Trophoblast cell (in vitro differentiated cells and primary cell): Measurements from ENCODE around the gene HSP90AA1.

ENCODE experiments used
- DNase-seq, 2 donors: peaks; one replicate each; pipeline ENCODE4 v3.0.0-alpha.2; 2016
- H2AFZ ChIP-seq: 2 replicates; pipeline ENCODE4 v1.6.1; 2013; ENCODE audit warnings: low read length, moderate library complexity, mild to moderate bottlenecking; ENCODE audit not compliant: insufficient read depth, poor library complexity
- H2AK5ac ChIP-seq: 2 replicates; pipeline ENCODE4 v1.6.1; 2013; ENCODE audit warnings: mild to moderate bottlenecking, low read length
- H2BK120ac ChIP-seq: 2 replicates; pipeline ENCODE4 v1.6.1; 2013; ENCODE audit warnings: low read length, mild to moderate bottlenecking, moderate library complexity; ENCODE audit not compliant: insufficient read depth, poor library complexity
- H2BK12ac ChIP-seq: 2 replicates; pipeline ENCODE4 v1.6.1; 2013; ENCODE audit warnings: mild to moderate bottlenecking, low read length, moderate library complexity
- H2BK5ac ChIP-seq: 2 replicates; pipeline ENCODE4 v1.6.1; 2013; ENCODE audit warnings: low read length, low read depth, moderate library complexity, mild to moderate bottlenecking; ENCODE audit not compliant: poor library complexity
- H3K14ac ChIP-seq: 2 replicates; pipeline ENCODE4 v1.6.1; 2013; ENCODE audit warnings: mild to moderate bottlenecking, low read length
- H3K18ac ChIP-seq: 2 replicates; pipeline ENCODE4 v1.6.1; 2013; ENCODE audit warnings: mild to moderate bottlenecking, low read length
- H3K23ac ChIP-seq: 2 replicates; pipeline ENCODE4 v1.6.1; 2013; ENCODE audit warnings: low read length
- H3K27ac ChIP-seq: 2 replicates; pipeline ENCODE4 v1.5.1; 2013; ENCODE audit warnings: low read depth, mild to moderate bottlenecking, inconsistent platforms, low read length, moderate library complexity
- H3K27me3 ChIP-seq: 2 replicates; pipeline ENCODE4 v1.6.1; 2013; ENCODE audit warnings: inconsistent platforms, mild to moderate bottlenecking, low read length, moderate library complexity; ENCODE audit not compliant: insufficient read depth
- H3K36me3 ChIP-seq, 2 experiments: 1 replicate in 1 of 2; 2 replicates in 1 of 2; pipeline ENCODE4 v1.6.1; 2013; ENCODE audit warnings: low read length in 2 of 2, mild to moderate bottlenecking in 2 of 2, moderate library complexity in 1 of 2; ENCODE audit not compliant: insufficient read depth in 2 of 2, control insufficient read depth in 1 of 2
- H3K4ac ChIP-seq: 2 replicates; pipeline ENCODE4 v1.6.1; 2013; ENCODE audit warnings: low read depth, mild to moderate bottlenecking, low read length, moderate library complexity
- H3K4me1 ChIP-seq, 2 experiments: 1 replicate in 1 of 2; 2 replicates in 1 of 2; pipeline ENCODE4 v1.6.1; 2013; ENCODE audit warnings: low read length in 2 of 2, mild to moderate bottlenecking in 2 of 2, moderate library complexity in 1 of 2; ENCODE audit not compliant: insufficient read depth in 2 of 2, control insufficient read depth in 1 of 2
- H3K4me2 ChIP-seq: 2 replicates; pipeline ENCODE4 v1.6.1; 2013; ENCODE audit warnings: inconsistent platforms, mild to moderate bottlenecking, low read length, moderate library complexity
- H3K4me3 ChIP-seq: 2 replicates; pipeline ENCODE4 v1.5.1; 2013; ENCODE audit warnings: mild to moderate bottlenecking, low read depth, low read length, inconsistent platforms
- H3K79me1 ChIP-seq: one replicate; pipeline ENCODE4 v1.6.1; 2013; ENCODE audit warnings: low read length
- H3K79me2 ChIP-seq: 2 replicates; pipeline ENCODE4 v1.6.1; 2013; ENCODE audit warnings: low read length, mild to moderate bottlenecking; ENCODE audit not compliant: control insufficient read depth, insufficient read depth, poor library complexity
- H3K9ac ChIP-seq: 2 replicates; pipeline ENCODE4 v1.6.1; 2013; ENCODE audit warnings: mild to moderate bottlenecking, low read length
- H3K9me3 ChIP-seq: 2 replicates; pipeline ENCODE4 v1.6.1; 2013; ENCODE audit warnings: low read depth, mild to moderate bottlenecking, control low read depth, inconsistent platforms, low read length; ENCODE audit not compliant: insufficient read depth
- H4K12ac ChIP-seq: 2 replicates; pipeline ENCODE4 v1.6.1; 2013; ENCODE audit warnings: low read depth, mild to moderate bottlenecking, low read length, moderate library complexity
- H4K8ac ChIP-seq: 2 replicates; pipeline ENCODE4 v1.6.1; 2013; ENCODE audit warnings: low read depth, mild to moderate bottlenecking, low read length, moderate library complexity
- H4K91ac ChIP-seq: one replicate; pipeline ENCODE4 v1.6.1; 2013; ENCODE audit warnings: low read depth, mild to moderate bottlenecking, low read length, moderate library complexity
- WGBS: extraction: QIAGEN DNeasy Blood & Tissue Kit; methylation state at CpG from one replicate; pipeline ENCODE4 v1.1.7; 2013; ENCODE audit warnings: missing lambda C conversion rate; ENCODE audit not compliant: insufficient read length, insufficient coverage; ENCODE audit errors: extremely low coverage; 5-methylcytosine and 5-hydroxymethylcytosine counted together

Gene HSP90AA1

DNA sequence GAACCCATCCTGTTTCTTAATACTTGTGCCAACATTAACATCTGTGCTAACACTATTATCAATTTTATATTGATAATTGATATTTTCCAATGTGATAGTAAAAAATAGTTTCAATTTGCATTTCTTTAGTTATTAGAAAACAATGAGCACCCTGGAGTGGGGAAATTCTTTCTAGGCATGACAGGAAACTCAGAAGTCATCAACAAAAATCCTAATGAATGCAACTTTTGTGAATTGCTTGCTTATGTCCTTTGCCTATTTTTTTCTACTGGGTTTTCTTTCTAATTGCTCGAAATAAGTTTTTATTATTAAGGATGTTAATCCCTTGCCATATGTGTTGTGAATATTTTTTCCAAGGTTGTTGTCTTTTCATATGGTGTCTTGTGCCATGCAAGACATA, 34.7 kb upstream of the HSP90AA1 start:
- Histone ChIP-seq H4K8ac (no peak overlapping the region), H2BK12ac (no peak overlapping the region), H3K23ac (no peak overlapping the region), H3K14ac (no peak overlapping the region), H3K4me1 (peaks cover 0 to 3% of the 10 kb centered on the region in 2 experiments), H3K27ac (no peak overlapping the region), H4K91ac (no peak overlapping the region), H2BK5ac (no peak overlapping the region), H3K4me2 (no peak overlapping the region), H3K4ac (no peak overlapping the region), H3K79me2 (no peaks in the 10 kb centered on the region), H2AFZ (no peak overlapping the region), H3K79me1 (no peaks in the 10 kb centered on the region), H2AK5ac (no peak overlapping the region), H3K9ac (no peak overlapping the region), H3K18ac (no peak overlapping the region), H3K9me3 (peaks cover 11% of the 10 kb centered on the region), H3K4me3 (no peak overlapping the region), H3K27me3 (no peaks in the 10 kb centered on the region), H3K36me3 (peaks cover 0 to 1% of the 10 kb centered on the region in 2 experiments), H2BK120ac (no peak overlapping the region), H4K12ac (no peak overlapping the region)
- WGBS: no CpG with 5 or more reads among the region's 1 CpG
- no peak for DNase-seq

DNA sequence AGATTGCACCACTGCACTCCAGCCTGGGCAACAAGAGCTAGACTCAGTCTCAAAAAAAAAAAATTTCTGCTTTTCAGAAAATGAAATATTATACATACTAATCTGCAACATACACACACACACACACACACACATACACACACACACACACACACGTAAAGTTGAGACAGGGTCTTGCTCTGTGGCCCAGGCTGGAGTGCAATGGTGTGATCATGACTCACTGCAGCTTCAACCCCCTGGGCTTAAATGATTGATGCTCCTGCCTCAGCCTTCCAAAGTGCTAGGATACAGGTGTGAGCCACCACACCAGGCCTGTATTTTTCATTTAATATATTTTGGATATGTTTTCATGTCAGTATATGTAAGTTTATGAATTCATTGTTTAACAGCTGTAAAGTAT, 34.0 kb upstream of the HSP90AA1 start:
- Histone ChIP-seq H3K27me3 (no peaks in the 10 kb centered on the region), H3K9me3 (peaks cover 11% of the 10 kb centered on the region), H2AFZ (no peak overlapping the region), H3K14ac (no peak overlapping the region), H3K9ac (no peak overlapping the region), H3K36me3 (peaks cover 0 to 1% of the 10 kb centered on the region in 2 experiments), H3K27ac (no peak overlapping the region), H3K4me1 (peaks cover 0 to 3% of the 10 kb centered on the region in 2 experiments), H2BK5ac (no peak overlapping the region), H4K91ac (no peak overlapping the region), H3K18ac (no peak overlapping the region), H2BK12ac (no peak overlapping the region), H3K79me1 (no peaks in the 10 kb centered on the region), H2BK120ac (no peak overlapping the region), H3K4ac (no peak overlapping the region), H3K4me3 (no peak overlapping the region), H4K12ac (no peak overlapping the region), H2AK5ac (no peak overlapping the region), H4K8ac (no peak overlapping the region), H3K79me2 (no peaks in the 10 kb centered on the region), H3K23ac (no peak overlapping the region), H3K4me2 (no peak overlapping the region)
- DNase-seq: no peak
- WGBS: no CpG with 5 or more reads among the region's 1 CpG

DNA sequence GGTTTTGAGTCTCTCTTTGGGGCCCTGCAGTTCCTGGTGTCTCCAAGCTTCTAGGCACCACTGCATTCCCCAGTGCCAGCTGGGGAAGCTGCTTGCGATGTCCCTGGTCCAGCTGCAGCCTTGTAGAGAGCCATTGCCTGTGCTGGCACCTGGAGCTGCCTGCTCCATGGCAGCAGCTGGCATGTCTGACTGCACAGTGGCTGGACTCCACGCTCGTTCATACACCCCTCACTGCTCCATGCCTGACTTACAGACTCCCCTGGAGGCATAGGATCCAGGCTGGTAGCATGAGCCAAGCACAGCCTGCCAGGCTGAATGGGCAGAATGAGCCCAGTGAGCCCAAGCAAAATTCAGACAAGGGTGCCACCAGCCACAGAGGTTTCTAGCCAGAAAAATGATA, 31.0 kb upstream of the HSP90AA1 start:
- no peak overlapping the region for H3K4ac ChIP-seq

DNA sequence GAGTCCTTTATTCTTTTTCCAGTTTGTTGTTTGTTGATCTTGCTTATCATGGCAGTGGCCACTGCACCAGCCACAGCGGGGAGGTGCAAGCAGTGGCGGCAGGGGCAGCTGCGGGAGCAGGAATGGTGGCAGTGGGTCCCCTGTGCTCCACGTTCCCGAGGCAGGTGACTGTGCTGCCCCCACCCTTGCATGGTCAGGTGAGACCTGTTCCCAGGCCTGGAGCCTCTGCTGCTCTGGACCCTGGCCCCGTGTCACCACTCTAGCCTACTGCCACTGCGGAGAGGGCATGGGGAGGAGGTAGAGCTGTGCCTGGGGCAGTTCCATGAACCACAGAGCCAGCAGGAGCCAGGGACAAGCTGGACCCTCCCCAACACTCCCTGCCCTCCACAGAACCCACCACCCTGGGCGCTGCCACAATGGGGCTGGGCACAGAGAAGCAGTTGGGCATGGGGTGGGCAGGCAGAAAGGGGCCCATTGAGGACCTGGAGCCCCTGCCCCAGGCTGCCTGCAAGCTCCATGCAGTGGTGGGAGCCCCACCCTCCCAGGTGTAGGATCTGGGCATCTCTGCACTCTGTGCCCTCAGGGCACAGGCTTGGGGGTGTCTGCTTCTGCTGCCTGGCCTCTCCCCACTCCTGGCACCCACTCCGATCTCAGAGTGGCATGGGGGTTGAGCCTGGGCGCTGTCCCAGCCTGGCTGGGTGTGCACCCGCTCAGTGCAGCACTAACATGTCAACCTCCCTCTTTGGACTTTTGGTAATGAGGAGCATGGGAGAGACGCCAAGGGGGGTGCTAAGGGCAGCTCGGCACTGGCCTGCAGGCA, 29.7 kb upstream of the HSP90AA1 start:
- no peak overlapping the region for H3K27ac ChIP-seq
- WGBS: no CpG with 5 or more reads among the region's 13 CpGs
- H2BK12ac ChIP-seq: no peak overlapping the region
- H3K4me3 ChIP-seq: no peak overlapping the region
- H3K4me2 ChIP-seq: no peak overlapping the region
- H2AFZ ChIP-seq: no peak overlapping the region
- H4K8ac ChIP-seq: no peak overlapping the region
- H3K23ac ChIP-seq: no peak overlapping the region
- peaks cover 0 to 1% of the 10 kb centered on the region in 2 experiments for H3K36me3 ChIP-seq
- no peak for DNase-seq
- H3K14ac ChIP-seq: no peak overlapping the region
- H3K18ac ChIP-seq: no peak overlapping the region
- peaks cover 13% of the 10 kb centered on the region for H3K9me3 ChIP-seq
- no peak overlapping the region for H2BK120ac ChIP-seq
- H3K4ac ChIP-seq: no peak overlapping the region
- H4K91ac ChIP-seq: no peak overlapping the region
- no peak overlapping the region for H3K9ac ChIP-seq
- no peak overlapping the region for H2BK5ac ChIP-seq
- H3K4me1 ChIP-seq: no peaks in the 10 kb centered on the region
- H4K12ac ChIP-seq: no peak overlapping the region
- no peaks in the 10 kb centered on the region for H3K79me1 ChIP-seq
- H2AK5ac ChIP-seq: no peak overlapping the region
- no peaks in the 10 kb centered on the region for H3K27me3 ChIP-seq
- H3K79me2 ChIP-seq: no peaks in the 10 kb centered on the region

More for the DNA sequence above, 31.0 kb upstream of the HSP90AA1 start:
- Histone ChIP-seq H3K9me3 (peaks cover 11% of the 10 kb centered on the region), H3K23ac (no peak overlapping the region), H3K36me3 (peaks cover 0 to 1% of the 10 kb centered on the region in 2 experiments), H3K4me2 (no peak overlapping the region), H3K18ac (no peak overlapping the region), H3K4me3 (no peak overlapping the region), H2BK120ac (no peak overlapping the region), H2AK5ac (no peak overlapping the region), H3K79me2 (no peaks in the 10 kb centered on the region), H4K91ac (no peak overlapping the region), H3K27ac (no peak overlapping the region), H4K12ac (no peak overlapping the region), H3K79me1 (no peaks in the 10 kb centered on the region), H2BK12ac (no peak overlapping the region), H2BK5ac (no peak overlapping the region), H4K8ac (no peak overlapping the region), H3K4me1 (no peaks in the 10 kb centered on the region), H3K27me3 (no peaks in the 10 kb centered on the region), H2AFZ (no peak overlapping the region), H3K9ac (no peak overlapping the region), H3K14ac (no peak overlapping the region)
- no CpG with 5 or more reads among the region's 3 CpGs for WGBS
- DNase-seq: no peak
